Lower leg skin (tissue), 3 donors: Measurements from ENCODE around the gene NPEPPS.

ENCODE experiments used
- CTCF ChIP-seq, 3 donors: fragments of 450-650 bp; IDR thresholded peaks; one replicate each; pipeline ENCODE4 v1.5.1; 2016; ENCODE audit warnings: antibody characterized with exemption in 3 of 3, mild to moderate bottlenecking in 3 of 3, moderate library complexity in 2 of 3
- POLR2A ChIP-seq, 2 donors: fragments of 450-650 bp; IDR thresholded peaks; one replicate each; pipeline ENCODE4 v1.6.1; 2016 to 2017; ENCODE audit warnings: antibody characterized with exemption in 2 of 2, mild to moderate bottlenecking in 1 of 2, moderate library complexity in 1 of 2

- TF ChIP-seq CTCF (IDR thresholded peaks at IDR 0.05) (no peak), POLR2A (IDR thresholded peaks at IDR 0.05) (no peak)
These were observed 103.1 kb downstream of the NPEPPS start for GRCh38 chr17:47633996-47634395.
